ENCODE data around the gene SMAD9.
"Not testable (repeated sequence)": the region's sequence is repeated elsewhere in the genome, so short reads cannot be mapped to it uniquely, and the experiment has no call there.

Gene SMAD9

DNA sequence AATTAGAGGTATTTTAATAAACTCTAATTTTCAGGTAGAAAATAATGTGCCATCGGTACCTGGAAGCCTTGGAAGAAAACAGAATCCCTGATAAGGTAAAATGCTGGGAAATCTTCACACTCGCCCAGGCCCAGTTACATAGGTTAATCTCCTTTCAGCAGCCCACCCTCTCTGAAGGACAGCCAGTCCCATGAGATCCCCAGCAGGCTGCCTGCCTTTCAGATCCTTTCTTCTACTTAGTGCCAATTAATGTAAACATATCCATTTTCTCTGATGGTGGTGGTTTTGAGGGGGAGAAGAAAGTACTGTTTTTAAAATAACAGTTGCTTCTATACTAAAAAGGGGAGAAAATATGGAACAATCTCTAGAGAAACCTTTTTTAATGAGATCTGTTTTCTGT, 12.2 kb downstream of the SMAD9 start:
- DNase-seq = no peak

DNA sequence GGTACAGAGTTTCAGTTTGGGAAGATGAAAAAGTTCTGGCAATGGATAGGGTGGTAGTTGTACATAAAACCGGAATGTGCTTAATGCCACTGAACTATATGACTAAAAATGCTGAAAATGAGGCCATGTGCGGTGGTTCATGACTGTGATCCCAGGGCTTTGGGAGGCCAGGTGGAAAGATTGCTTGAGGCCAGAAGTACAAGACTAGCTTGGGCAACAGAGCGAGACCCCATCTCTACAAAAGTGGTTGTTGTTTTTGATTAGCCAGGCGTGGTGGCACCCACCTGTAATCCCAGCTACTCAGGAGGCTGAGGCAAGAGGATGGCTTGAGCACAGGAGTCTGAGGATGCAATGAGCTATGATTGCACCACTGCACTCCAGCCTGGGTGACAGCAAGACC, 12.8 kb downstream of the SMAD9 start:
- no peak for DNase-seq

DNA sequence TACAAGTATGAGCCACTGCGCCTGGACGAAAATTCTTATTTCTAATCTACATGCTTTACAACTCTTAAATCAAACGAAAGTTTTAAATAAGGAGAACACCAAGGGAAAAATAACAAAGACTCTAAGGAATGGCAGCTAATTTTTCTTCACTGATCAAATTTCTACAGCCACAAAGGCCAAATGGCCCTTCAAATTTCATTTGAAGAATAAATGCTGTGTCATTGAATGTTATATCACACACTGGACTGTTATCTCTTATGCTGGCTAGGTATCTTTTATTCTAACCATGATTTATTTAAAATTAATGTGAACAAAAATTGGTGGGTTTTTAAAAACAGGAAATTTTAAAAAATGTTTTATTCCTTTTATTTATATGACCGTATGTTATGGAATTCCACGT, 14.1 kb downstream of the SMAD9 start:
- no peak for DNase-seq

DNA sequence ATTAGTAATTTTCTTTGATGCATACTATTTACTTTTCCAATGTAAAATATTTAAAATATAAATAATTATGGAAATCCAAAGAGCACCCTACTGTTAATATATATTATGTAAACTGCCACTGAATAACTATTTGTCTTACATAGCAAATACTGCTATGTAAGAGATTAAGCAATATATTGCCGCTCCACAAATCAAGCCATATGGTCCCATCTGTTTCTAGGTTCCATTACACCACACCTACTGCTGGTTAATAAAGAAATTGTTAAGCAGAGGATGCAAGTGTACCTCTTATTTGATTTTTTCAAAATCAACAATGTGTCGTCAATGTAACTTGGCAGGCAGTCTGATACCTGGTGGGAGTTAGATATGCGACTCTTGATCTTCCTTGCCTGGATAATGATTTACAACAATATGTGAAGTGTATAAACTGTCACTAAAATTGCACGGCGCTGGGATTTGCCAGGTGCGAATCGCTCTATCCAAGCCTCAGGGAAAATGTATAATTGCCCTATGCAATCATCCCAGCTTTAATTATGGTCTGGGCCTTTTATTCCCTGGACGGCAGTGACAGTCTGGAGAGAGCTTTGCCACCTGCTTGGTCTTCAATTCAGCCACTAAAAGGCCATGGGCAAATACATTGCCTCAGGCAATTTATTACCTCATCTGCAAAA, 16.0 kb downstream of the SMAD9 start:
- DNase-seq = no peak

DNA sequence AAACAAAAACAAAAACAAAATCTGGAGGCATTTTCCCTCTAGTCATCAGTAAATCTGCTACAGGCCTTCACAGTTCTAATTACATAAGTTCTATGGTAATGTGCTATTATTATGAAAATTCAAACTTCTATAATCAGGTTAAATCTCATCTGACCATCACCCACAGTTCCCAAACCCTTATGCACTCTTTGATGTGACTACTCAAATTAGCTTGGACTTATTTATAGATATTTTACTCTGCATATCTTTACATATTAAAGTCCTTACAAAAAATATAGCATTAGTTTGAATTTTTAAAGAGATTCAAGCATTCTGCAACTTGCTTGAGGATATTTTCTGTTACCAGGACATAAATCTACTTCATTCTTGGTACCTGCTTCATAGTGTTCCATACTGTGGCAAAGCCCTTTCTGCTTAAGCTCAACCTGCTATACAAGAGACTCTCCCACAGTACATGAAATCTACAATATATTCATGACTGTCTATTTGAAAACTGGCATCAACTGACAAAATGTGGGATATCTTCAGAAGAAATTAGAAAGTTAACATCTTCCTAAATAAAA, 22.9 kb downstream of the SMAD9 start:
- no peak for DNase-seq

DNA sequence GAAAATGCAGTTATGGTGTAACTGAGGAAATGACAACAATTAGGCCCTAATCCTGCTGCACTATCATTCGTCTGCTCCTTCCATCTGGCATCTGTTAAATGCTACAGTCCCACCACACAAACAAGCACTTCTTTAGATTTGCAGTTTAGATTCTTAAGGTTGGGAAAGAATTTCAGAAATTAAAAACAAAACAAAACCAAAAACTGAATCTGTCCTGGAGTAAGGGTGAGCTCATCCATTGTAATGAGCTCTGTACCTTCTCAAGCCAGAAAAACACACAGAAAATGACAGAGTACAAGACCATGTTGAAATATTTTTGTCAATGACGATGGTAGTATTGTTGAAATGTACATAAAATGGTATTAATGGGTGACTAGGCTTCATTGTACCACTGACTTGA, 28.3 kb downstream of the SMAD9 start:
- no peak for DNase-seq

DNA sequence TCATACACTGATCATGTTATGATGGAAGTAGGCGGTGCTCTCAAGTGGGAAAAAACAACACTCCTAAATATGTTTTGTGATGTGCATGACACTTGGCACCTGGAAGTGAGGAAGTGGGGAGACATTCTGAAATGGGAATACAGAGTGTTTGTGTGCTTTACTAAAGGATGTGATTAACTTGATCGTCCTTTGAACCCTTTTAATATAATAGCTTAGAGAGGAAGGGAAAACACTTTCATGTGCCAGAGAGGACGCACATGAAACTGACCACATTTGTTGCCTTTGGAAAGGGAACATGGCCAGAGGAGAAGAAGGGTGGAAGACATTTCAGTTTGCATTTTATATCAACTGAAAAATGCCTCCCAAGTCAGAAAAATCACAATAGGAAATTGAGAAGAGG, 31.4 kb downstream of the SMAD9 start:
- DNase-seq = no peak

DNA sequence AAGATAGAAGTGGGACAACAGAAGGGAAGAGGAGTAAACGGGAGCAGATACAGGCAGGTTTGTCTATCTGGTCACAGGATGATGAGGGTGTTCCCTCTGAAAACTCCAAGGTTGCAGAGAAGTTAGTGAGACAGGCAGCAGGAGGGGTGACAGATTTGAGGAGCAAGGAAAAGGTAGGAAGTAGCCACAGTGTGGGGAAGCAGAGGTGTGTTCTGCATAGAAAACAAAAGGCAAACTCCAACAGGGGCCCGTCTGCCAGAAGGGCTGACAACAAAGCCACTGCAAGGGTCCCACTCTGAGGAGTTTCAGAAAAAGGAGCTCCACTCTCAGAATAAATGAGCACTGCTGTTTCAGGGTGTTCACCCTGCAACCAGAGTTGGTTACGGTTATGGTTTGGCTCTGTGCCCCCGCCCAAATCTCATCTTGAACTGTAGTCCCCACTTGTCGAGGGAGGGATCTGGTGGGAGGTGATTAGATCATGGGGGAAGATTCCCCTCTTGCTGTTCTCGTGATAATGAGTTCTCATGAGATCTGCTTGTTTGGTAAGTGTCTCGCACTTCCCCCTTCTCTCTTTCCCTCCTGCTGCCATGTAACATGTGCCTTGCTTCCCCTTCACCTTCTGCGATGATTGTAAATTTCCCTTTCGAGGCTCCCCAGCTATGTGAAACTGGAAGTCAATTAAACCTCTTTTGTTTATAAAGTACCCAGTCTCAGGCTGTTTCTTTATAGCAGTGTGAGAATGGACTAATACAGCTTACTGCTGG, 32.1 kb downstream of the SMAD9 start:
- no peak for DNase-seq

DNA sequence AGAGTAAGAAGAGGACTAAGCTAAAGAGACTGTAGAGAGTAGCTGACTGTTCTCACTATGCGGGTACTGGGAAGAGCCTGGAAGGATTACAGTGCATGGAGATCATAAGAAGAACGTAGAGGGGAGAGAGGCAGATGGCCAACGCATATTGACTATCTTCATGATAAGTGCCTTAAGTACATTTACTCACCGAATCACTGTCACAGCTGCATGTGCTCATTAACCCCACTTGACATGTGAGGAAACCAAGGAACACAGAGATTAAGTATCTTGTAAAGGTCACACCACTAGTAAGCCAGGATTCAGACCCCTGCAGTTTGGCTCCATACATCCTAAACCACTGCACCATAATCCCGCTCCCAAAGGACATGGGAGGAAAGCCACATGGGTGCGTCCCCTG, 34.1 kb downstream of the SMAD9 start:
- DNase-seq = no peak

DNA sequence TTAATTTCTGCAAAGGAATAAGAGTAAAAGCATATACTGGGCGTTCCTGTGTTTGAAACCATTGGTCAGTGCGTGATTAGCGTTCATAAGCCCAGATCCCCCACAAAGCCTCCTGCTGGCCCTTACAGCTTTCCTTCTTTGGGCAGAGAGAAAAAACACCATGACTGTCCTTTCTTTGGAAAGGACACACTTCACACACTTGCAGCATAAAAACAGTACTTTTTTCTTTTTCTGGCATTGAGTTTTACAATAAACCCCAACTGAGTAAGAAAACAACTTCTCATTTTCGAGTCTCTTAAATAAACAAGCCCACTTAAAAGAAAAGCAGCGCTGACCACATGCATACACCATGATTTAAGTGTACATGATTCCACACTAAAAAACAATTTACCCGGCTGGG, 35.8 kb downstream of the SMAD9 start:
- DNase-seq = no peak

DNA sequence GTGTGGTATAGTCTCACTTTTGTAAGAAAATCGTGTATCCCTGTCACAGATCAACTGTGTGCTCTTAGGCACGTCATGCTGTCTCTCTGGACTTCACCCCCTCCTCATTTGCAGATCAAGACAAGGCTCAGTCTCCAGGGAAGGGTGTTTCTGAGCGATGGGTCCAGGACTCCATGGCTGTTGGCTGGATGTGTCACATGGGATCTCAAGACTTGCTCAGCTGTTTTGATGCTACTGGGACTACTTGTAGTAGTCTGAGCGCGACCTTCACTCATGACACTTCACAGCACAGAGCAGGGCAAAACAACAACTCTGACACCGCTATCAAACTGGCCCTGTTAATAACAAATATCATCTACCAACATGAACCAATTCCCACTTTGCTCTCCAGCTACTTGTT, 36.2 kb downstream of the SMAD9 start:
- no peak for DNase-seq

DNA sequence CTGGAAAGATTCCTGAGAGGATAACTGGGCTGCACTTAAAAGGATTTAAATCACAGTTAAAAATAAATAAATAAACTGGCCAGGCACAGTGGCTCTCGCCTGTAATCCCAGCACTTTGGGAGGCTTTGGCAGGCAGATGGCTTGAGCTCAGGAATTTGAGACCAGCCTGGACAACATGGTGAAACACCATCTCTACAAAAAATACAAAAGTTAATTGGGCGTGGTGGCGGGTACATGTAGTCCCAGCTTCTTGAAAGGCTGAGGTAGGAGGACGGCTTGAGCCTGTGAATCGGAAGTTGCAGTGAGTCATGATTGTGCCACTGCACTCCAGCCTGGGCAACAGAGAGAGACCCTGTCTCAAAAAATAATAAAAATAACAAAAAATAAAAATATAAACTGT, 36.6 kb downstream of the SMAD9 start:
- not testable (repeated sequence) for DNase-seq

DNA sequence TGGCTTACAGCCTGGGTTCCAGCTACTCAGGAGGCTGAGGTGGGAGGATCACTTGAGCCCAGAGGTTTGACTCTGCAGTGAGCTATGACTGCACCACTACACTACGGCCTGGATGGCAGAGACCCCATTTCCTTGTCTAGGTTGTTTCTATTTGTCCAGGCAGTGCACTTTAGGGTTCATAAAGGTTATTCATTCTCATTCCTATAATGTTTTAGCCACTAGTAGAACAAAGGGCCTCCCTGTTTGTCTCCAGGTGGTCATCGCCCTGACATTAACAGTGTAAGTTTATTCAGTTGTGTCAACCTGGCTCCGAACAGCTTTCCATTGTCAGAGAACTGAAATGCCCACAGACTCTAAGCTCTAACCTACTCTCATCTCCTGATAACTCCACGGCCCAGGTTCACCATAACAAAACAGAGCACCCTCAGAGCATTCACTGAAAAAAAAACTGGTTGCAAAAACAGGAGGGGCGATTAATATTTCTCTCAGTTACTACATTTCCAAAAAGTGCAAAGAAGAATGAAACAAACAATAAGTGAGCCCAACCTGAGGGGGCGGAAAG, 37.1 kb downstream of the SMAD9 start:
- no peak for DNase-seq

DNA sequence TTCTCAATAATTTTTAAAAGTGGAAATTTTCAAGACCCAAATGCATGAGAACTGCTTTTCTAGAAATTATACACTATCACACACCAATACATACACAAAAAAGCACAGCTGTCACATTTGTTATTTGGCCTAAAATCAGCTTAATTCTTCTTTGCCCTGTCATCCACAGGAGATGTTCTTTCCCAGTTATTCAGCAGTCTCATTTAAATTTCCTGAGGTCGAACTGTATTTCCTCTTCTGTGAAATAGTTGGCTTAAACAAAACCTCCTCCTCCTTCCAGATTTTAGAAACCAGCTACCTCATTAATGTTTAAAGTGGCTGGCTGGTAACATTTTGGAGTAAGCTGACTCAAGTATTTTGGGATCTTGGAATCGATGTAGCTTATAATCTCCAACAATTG, 39.1 kb downstream of the SMAD9 start:
- no peak for DNase-seq

DNA sequence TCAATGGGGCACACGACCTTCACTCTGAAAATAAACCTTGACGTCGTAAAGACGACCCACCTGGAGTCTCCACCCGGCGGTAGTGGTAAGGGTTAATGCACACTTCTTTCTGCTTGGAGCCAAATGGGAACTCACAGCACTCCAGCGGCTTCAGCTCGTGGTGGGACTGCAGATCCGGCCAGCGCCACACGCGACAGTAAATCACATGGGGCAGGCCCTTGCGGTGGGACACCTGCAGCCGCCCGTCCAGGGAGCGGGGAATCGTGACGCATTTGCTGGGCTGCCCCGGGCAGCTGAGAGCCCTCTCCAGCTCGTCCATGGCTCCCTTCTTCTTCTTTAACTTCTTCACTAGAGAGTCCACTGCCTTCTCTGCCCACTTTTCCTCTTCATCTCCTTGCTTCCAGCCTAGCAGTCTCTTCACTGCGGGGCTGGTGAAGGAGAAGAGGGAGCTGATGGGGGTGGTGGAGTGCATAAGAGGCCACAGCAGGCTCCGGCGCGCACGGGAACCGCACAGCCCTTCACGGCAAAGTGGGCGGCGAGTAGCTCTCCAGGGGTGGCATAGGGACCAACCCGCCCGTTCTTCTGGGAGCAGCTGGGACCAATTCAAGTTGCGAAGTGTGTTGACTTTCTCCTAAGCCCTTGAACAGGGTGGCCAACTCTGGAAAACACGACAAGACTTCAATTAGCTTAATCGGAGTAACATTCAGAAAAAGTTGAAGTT, 40.7 kb downstream of the SMAD9 start:
- no peak for DNase-seq

DNA sequence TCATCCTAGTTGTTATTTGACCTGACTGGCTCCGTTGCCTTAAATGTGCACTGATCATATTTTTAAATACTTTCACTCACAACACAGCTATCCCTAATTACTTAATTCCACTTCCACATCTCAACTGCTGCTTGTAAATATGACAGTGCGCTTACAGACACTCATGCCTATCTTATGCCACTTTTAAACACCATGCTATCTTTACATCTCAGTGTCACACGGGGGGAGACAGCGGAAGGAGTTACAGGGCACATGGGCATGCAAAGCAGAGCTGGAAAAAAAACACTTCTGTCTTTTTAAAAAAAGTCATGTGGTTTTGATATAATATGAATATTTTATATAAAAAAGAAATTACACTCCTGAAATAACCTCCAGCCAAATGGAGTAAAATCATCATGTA, 44.1 kb downstream of the SMAD9 start:
- DNase-seq = no peak

DNA sequence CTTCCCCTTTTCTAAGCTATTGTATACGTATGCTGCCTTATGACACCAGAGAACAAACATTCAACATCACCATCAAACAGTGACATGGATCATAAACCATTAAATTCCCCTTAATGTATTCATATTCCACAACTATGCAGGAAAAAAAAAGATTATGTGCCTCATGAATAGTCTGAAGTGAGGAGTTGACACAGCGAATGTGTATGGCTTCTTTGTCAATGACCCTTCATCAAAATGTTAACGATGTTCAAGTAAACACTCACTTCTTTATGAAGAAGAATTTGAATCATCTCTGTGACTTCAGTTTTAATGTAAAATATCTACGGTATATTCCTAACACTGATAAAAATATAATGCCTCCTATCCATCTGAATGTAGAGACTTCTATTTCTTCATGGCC, 44.6 kb downstream of the SMAD9 start:
- DNase-seq = no peak

DNA sequence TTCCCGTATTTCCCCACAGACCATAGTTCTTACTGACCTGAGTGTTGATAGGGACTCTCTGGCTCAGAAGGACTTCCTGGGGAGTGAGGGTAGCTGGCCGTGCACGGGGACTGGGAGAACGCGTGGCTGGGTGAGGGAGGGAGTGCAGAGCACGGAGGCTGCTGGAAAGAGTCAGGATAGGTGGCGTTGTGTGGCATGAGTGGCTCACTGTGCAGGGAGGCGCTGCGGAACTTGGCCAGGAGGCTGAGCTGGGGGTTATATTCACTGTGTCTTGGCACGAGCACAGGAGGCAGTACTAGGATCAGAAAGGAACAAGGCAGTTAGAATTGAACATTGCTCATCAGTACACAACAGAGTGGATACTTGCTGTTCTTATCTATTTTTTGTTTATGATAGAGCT, 47.4 kb downstream of the SMAD9 start:
- no peak for DNase-seq

DNA sequence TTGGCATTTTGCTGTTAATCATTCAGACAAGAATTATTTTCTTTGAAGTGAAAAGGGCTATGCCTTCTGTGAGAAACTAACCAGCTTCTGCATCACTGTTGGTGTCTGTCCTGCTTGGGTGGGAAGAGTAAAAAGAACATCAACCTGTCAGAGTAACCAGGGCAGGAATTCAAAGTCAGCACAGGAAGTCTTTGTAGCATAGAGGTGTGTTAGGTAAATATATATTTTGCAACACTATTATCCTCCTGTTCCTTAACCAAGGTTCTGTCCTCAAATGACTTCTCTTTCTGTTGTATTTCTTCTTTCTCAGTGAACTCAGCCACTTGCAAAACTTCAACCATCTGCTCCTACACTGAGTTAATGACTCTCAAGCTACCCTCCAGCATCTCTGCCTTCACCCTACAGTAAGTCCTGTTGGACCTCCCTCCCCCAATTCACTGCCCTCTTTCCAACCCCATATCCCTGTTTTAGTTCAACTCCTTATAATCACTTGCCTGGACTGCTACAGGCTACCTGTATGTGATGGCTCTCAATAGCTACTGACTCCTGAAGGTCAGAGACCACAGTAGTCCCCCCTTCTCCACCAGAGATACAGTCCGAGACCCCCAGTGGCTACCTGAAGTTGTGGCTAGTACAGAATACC, 49.9 kb downstream of the SMAD9 start:
- no peak for DNase-seq

DNA sequence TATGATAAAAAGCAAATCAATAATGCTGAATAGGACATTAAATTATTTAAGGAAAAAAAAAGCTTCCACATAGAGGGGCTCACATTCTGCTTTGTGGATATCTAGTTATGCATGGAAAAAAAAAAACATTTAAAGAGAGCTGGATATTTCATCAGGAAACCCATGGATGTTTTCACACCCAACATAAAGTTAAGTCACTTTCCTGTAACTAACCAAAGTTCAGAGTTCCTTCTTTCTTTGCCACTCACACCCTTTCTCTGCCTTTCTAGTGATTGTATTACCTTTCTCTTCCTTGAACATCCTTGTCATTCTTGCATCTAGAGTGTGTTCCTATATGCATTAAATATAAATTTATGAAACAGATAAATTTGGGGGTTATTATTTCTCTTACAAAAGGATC, 53.8 kb downstream of the SMAD9 start:
- no peak for DNase-seq

DNA sequence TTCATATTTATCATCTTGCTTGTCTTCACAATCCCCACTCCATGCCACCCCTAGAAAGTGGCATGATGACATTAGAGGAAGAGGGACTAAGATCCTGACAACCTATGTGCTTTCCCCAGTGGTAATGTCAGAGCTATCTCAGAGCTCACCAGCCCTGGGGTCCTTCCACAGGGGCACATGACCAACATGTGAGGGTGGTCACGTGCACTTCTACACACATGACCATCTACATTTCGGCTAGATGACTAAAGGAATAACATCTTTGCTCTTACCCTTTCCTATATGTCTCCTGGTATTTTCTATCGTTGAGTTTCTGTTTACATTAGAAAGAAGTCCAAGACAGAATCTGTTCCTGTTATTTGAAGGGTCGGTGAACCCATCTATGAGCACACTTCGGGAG, 54.8 kb downstream of the SMAD9 start:
- no peak for DNase-seq

DNA sequence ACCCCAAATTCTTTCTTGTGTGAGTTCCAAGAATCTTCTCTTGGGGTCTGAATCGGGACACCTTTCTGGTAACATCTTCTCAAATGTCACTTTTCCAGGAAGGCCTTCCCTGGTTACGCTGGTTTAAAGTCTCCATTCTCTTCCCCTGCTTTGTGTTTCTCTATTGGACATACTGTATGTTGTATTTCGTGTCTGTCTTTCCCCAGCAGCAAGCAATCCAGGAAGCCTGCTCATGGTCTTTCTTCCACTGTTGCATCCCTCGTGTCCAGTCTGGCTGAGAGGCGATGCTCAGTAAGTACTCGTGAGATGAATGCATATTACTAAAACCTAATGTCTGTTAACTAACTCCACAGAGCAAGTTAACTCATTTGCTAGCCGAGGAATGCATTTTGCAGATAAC, 57.3 kb downstream of the SMAD9 start:
- no peak for DNase-seq
